Hypothalamus (tissue), 51 donors: ENCODE measurements around the gene FAM180A.
A peak's percentile ranks its signal among the peaks of the same experiment; 100 is the strongest.

Source experiments
- DNase-seq, 51 donors: peaks; one replicate each; lab custom pipeline; 2025; lab: John Stamatoyannopoulos, UW

FAM180A gene

DNA sequence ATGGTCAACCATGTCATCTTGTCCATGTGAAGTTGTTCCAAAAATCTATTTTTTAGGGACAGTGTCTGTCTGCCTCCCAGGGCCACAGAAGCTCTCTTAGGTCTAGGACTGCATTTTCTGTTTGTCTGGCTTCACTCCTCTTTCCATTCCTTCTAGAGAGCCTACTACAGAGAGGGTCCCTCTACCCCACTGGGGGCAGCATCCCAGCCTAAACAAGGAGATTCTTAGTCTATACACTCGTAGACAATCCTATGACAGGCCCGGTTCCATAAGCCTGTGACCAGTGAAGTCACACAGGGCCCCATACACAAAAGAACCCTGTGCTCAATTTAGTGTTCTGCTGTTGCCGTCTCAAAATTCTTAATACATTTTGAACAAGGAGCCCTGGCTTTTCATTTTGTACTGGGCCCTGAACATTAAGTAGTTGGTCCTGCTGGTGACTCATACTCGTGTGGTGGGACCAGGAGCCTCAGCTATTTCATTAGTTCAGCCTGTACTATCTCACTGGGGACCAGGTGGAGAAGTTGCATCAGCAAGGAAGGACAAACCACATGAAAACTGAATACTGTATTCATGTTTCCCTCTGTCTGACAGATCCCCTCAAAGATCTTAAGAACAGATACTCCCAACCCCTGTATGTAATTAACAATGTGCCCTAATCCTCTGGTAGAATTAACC is 23.5 kb upstream of the FAM180A start:
- DNase-seq = no peak

DNA sequence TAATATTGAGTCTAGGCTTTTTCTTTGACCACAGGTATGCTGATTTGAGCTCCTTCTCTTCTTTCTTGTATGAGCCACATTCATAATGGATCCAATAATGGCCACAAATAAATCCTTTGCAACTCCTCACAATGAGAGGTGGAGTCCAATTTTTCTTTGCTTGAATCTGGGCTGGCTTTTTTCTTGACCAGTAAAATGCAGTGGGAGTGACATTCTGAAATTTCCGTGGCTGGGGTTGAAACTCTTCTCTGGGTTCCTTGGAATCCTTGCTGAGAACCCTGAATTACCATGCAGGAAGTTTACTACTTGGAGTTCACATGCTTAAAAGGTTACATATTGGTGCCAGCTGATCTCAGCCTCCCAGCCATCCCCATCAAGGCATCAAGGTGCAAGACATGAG is 22.4 kb upstream of the FAM180A start:
- no peak for DNase-seq

DNA sequence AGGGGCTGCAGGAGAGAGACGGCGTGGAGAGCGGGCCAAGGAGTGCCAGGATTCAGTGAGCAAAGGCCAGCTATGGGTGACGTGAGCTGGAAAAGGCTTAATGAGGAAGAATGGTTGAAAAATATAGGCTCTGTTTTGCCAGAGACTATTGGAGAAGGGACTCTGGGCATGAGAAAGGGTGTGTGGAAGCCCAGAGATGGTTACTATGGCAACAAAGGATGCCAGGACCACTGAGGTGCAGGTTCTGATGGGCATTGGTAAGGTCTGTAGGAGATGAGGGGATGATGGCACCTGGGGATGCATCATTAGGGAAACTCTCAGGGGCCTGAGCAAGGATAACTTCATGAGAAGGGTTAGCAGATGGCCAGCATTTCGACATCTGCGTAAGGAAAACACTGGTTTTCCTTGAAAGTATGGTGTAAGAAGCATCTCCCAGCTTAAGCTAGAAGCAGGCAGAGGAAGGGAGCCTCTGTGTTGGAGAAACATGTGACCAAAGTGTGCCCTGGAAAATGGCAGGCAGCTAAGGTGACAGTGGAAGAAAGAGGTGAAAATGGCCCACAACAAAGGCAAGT is 21.6 kb upstream of the FAM180A start:
- no peak for DNase-seq

DNA sequence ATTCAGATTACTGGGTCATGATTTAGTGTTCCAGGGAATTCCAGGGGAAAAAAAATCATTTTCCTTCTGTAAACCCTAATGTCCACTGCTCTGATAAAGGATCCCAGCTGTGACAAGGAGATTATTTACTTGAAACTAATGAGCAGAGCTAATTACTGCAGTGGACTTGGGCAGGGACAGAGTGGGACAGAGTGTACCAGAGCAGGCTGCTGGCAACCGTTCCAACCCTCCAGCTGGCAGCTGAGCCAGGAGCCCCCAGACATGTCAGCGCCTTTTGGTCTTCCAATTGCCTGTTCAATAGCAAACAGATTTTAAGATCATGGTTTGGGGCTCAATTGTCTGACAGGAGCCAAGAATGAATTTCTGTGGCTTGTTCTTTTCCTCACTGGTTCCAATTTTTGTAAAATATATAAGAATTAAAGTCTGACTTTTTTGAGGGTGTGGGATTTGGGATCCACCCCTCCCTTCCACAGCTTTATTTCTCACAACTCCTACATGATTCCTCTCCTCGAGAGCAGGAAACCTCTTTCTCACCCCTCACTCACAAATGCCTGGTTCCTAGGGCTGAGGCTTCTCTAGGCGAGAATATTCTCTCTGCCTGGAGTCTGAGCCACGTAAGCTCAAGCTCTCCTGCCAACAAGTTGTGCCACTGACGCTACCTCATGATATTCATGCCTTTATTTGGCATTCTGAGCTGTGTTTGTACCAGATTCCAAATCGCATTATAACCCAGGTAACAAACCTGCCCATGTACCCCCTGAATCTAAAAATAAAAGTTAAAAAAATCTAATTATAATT is 20.6 kb upstream of the FAM180A start:
- DNase-seq = peak in 31 of 51 donors; percentile 2 to 71 (median 31)

DNA sequence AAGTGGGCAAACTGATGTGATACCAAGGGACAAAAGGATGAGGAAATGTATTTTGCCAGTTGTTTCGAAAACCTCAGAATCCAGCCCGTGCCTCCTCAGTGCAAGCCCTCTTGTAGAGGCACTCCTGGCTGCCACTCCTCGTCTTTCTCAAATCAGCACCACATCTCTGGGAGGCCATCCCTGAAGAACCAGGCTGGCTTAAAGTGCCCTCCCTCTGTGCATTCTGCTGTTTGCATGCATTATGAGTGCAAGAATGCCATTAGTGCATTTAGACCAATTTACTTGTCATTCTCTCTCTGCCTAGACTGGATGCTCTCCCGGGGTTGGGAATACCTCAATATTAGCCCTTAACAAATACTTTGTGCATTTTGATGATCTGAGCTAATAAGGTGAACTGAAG is 19.9 kb upstream of the FAM180A start:
- DNase-seq = no peak

DNA sequence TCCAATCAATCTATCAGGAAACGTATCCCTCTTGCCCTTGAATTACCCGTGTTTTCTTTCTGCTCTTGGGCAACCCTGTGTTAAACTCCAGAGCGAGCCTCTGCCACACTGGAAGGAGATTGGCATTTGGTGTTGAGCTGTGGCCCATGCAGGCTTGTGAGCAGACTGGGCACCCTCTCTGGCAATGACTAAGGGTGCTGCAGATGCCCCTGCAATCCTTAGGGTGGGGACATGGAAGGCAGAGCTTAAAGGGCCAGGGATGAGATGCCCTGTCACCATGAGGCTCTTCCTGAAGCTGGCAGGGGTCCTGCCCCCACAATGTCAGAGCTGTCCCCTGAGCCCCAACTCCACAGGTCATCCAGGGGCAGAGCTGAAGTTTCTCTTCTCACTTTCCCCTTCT is 19.5 kb upstream of the FAM180A start:
- no peak for DNase-seq

DNA sequence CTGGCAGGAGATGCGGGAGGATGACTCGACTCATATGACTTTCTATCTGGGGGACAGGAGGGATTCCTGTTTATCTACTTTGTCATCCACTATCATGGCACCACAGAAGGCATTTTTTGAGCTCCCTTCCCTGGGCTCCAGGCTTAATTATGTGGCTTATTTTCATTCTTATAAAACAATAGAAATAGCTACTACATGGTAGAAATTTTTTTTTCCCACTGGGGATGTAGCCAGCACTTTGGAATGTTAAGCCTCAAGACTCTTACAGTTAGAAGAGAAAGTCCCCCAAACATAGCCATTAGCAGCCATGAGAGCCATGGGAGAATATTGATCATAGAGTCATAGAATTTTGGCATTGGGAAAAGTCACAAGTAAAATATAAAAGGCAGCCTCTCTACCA is 14.6 kb upstream of the FAM180A start:
- DNase-seq = no peak

DNA sequence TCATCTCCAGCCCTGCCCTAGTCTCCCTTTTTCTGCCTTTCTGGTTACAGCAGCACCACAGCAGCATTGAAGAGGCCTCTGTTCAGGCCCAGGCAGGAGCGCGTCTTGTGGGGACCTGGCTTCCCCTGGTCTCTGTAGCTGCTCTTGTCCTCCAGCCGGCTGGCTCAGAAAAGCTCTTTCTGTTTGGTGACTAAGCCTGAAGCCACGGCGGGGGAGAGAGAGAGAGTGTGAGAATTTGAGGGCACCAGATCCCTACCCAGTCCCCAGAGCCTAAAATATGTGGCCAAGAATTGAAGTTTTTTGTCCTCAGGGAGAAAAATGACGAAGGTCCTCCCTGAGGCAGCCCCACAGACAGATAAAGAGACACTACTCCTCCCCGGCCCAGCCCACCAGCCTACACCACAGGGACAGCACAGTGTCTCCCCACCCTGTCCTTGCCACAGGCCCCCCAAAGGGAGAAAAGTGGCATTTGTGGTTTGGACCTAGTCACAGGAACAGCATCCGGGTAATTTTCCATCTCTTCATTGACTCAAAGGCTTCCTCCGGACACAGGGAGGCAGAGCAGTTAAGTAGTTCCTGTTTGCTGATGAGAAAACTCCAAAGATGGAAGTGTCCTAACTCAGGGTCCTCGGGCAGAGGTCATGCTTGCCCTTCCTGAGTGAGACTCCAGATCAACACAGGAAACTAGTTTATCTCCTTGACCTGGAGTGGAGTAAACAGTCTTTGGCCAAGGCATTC is 13.3 kb upstream of the FAM180A start:
- DNase-seq = peak in 12 of 51 donors; percentile 5 to 54 (median 16)

DNA sequence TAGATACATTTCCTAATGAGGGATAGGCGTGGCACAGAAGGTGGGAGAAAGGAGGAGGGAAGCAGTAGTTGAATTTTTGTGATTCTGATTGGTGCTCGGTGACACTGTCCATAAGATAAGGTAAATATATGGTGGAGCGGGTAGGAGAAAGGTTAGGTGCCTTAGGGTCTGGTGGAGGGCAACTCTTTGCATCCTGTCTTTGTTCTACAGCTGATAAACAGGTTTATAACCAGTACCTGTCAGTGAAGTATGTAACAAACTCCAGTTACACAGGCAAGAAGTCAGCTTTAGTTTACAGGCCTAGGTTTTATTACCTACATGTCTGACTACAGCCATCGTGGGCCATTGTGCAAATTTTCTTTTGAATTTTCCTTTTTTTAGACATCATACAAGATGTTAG is 10.9 kb upstream of the FAM180A start:
- DNase-seq = no peak

DNA sequence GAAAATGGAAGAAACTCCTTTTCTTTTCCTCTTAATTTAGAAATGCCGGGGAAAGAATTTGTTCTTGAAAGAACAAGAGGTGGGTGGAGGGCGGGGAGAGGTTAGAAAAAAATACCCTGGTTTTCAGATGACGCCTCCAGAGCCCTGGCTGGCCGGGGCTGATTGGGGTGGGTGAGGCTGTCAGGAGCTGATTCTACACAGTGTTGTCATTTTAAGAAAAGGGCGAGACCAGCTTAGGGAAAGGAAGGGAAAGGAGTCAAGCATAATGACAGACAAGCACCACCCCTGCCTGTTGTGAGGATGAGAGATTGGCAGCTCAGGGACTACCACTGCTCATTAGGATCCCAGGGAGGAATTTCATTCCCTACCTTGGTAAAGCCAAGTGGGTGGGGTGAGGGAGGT is 9.9 kb upstream of the FAM180A start:
- peak in 3 of 51 donors; percentile 4 to 39 (median 8) for DNase-seq

DNA sequence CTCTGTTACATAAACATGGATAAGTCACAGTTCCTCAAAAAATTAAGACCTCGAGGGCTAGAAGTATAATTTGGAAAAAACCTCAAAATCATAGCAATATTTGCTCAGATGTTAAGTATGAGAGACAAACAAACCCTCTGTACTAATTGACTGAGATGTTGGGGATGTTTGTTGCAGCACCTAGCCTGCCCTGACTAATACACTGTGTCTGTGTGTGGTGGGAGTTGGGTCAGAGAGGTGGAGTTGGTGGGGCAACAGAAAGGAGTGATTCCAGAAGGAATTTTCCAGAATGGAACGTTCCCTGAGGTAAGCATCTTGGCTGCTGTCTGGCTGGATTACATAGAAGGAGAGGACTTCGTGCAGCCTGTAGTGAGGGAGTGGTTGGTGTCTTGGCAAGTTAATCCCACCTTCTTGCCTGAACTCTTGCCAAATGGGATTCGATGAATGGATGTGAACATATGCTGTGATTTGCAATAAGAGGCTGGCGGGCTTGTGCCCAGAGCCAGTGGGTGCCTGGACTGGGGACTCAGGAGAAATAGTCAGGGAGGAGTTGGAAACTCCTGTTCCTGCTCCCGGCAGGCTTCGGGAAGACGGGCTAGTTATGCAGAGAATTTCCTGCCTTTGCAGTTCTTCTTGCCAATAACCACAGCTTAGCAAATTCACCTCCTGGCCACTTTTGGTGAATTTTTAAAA is 9.3 kb upstream of the FAM180A start:
- DNase-seq = peak in 2 of 51 donors; percentile 18 to 29

DNA sequence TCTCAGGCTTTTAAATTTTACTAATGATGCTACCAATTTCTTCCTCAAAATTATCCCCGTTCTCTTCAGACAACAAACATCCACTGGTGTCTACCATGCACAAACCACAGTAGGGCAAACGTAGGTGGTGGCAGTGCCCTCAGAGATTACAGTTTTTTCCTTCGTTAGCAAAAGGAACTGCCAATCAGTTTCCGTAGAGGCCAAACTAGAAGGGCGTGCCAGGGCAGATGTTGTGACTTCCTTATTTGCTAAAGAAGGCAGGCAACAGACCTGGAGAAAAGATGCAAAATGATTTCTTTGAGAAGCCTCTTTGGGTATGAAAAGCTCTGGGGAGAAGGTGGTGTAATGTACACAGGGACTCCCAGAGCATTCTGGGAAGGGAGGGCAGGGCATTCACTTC is 7.6 kb upstream of the FAM180A start:
- DNase-seq = no peak

DNA sequence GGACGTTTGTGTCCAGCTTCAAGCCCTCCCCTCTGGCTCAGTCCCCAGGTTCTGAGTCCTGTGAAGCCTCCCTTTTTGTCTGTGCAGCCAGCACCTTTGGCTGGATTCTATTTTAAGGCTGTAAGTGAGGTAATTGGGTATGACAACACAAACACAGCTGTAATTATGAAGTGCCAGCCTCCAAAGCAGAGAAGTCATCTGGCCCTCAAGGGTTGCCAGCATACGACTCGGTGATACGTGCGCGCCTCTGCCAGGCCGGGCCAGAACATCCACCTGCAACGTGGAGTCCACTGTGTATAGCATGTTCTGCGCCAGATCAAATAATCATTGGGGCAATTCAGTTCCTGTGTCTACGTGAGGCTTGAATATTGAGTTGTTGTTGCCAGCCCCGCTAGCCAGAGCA is 6.7 kb upstream of the FAM180A start:
- DNase-seq = no peak

DNA sequence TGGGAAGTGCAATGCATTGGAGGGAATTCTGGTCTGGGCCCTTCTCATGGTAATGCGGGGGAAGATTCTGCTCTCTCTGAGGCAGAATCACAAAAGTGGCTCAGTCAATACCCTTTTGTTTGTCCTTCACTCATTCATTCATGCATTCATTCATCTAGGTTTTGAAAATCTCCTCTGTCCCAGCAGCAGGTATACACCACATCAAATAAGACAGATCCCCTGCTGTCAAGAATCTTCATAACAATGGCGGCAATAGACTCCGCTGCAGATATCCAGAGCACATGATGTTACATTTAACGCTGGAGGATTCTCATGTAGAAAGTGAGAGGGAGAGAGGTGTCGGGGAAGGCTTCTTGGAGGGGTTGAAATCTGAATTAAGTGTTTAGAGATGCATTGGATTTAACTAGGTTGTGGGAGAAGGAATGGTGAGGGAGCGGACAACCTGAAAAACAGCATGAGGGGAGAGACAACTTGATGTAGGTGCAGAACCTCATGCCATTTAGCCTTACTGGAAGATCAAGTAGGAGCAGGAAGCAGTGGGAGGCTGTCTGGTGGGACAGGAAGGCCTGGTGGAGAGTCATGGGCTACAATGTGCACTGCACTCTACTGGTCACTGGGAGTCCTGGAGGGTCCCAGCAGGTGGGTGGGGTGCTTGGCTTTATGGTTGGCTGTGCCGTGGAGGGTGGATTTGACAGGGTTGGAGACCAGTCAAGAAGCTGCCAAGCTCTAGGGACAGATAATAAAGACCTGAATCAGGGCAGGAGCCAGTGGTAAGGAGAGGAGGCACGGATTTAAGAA is 5.2 kb upstream of the FAM180A start:
- no peak for DNase-seq

DNA sequence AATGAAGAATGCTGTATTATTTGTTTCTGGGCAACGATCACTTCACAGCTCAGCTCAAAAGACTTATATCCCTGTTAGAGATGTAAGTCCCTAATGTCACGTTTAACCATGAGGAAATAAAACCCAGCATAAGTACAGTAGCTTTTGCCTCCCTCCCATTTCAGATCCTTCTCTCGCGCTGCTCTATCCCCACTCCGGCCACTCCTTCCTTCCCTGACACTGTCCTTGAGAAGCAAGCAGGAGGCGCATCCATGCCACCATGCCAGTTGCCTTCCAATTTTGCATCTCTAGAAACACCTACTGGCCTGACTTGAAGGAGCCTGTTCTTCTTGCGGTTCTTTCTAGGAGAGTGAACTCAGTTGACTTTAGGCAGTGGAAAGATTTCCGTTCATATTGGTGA is 1.2 kb downstream of the FAM180A start:
- DNase-seq = no peak

DNA sequence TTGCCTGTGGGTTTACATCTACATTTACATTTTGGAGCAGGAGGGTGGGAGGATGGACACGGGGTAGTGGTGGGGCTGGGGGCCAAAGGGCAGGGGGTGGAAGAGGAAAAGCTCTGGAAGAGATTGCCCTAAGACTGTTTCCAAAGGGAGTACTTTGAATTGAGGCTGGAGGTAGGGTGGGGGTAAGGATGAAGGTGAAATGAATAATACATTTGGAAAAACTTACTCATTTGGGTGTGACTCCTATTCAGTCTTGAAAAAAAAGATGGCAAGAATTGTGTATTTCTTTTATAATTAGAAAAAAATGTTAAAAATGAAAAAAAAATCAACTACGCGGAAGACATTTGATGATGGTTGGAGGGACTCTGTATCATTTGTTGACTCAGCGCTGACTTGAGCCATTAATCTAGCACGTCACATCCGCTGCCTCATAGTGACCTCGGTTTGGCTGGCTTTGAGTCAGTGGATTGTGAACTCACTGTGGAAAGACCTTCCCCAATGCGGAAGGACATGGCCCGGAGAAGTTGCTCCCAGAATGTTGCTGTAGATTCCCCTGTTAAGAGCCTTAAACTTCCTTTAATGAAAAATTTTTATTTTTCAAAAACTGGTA is 2.8 kb downstream of the FAM180A start:
- no peak for DNase-seq

DNA sequence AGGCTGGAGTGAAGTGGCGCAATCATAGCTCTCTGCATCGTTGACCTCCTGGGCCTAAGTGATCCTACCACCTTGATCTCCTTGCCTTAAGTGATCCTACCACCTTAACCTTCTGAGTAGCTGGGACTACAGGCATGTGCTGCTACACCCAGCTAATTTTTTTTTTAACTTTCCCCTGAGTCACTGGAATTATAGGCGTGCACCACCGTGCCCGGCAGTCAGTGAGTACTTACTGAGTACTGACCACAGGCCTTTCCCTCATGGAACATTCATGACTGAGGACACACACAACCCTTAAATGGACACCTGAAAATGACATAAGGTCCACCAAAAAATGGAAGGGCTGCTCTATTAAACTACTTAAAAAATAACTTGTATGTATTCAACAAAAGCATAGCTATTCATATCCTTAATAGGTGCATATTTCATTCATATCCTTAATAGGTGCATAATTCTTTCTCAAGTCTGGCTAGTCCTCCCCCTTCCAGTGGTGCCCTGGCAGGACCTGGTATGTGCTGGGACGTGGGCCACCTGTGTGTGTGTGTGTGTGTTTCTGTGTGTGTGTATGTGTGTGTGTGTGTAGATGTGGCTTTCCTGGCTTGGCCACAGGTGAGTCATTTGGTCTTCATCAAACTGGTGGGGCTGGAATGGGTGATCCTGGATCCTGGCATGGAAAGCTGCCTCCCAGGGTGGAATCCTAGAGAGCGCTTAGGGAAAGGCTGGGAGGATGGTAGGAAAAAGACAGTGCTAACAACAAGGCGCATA is 3.5 kb downstream of the FAM180A start:
- no peak for DNase-seq

DNA sequence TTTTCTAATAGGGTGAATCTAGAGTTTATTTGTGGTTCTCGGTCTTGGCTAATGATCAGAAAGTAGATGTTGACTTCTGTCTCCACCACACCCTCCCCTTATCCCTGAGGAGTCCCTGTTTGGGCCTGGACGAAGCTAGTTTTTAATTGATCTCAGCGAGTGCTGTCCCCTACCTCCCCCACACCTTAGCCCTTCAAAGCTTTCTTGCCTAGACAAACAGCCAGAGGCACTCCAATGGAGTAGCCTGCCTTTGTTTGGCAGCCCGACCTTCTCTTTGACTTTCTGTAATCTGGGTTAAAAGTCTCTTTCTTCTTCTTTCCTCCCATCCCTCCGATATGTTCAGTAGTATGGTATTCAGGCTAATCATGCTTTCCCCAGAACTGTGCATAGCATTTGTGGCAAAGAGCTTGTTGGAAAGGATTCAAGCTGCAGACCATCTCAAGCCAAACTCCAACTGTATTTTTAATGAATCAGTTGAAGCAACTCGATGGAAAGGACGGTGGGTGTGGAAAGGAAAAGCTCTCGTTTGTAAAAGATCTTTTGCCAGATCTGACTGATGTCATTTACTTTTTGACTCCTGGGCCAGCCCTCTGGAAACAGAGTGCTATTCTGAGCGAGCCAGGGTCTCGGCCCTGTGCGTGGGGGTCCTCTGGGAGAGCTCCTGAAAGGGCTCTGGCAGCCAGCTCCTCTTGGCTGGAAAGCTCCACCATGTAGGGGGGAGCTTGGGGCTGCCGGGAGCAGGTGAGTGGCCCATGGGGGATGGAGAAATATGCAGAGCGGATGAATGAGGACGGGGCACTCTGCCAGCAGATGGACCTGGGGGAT is 4.5 kb downstream of the FAM180A start:
- DNase-seq = no peak
